ENCODE results near the gene IFRD1. TPM values are rescaled to one million over a fixed set of nuclear protein-coding genes. Genes with fewer than 3 reads are reported as not detected.

The IFRD1 gene
- polyA plus RNA-seq, 1 donor (not counting 4 experiments of a cell fraction or from before 2014, with no cell fraction given) = 38.3 TPM

DNA sequence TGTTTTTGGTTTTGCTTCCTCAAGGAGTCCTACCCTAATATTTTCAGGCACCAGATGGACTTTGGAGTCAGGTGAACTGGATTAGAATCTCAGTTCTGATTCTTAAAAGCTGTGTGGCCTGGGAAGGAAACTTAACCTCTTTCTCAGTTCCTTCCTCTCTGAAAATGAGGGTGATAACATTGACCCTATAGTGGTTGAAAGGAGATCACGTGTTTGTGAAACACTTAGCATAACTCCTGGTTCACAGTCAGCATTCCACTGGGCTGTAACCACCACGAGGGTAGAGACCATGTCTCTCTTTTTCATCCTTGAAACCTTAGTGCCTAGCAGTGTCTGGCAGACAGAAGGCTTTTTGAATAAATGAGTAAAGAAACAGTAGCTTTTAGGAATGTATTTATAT is 47.2 kb downstream of the IFRD1 start:
- H2AFZ ChIP-seq (ENCODE audit: control insufficient read depth, low read length) = no peak overlapping the region
- no peak for FAIRE-seq
- DNase-seq (ENCODE audit: low read depth, low spot score) = no peak

DNA sequence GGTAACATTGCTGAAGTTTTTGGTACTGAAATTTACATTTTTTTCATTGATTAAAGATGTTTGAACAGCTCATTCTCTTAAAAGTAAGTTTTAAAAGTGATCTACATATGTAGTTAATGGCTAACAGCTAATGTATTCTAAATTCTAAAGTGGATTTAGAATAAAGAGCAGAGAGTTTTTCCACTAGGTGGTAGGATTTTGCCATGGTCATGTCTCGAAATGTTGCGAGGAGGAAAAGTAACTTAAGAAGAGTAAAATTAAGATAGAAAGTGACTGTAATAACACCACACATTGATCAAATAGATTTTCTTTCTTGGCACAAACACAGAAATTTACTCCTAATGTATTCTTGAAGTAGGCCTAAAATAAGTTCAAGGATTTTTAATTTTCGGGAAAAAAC is 50.4 kb downstream of the IFRD1 start:
- H4K20me1 ChIP-seq (ENCODE audit: control insufficient read depth, extremely low read depth, insufficient read depth, low read length) = no peaks in the 10 kb centered on the region
- H3K79me2 ChIP-seq (ENCODE audit: control insufficient read depth, insufficient read depth, low read length) = no peaks in the 10 kb centered on the region
- no peaks in the 10 kb centered on the region for H3K36me3 ChIP-seq (ENCODE audit: control insufficient read depth in 2 of 2, extremely low read depth in 1 of 2, insufficient read depth in 2 of 2, low read length in 2 of 2)
- dilution Hi-C loops (cut with MboI; ENCODE audit: extremely low pct_ligation_motif_present, low sequenced_read_pairs) = no loop called here
- no peak overlapping the region for H3K27ac ChIP-seq (ENCODE audit: control insufficient read depth, insufficient read depth, low read length)
- no peak for DNase-seq (ENCODE audit: low read depth, low spot score)
- H3K9me3 ChIP-seq (ENCODE audit: control insufficient read depth, low read depth, low read length) = no peaks in the 10 kb centered on the region
- no peak for FAIRE-seq
- no peak overlapping the region for H2AFZ ChIP-seq (ENCODE audit: control insufficient read depth, low read length)
- TF ChIP-seq EZH2 (IDR thresholded peaks at IDR 0.05; ENCODE audit: low read length) = no peak
- TF ChIP-seq, protein P1, sequence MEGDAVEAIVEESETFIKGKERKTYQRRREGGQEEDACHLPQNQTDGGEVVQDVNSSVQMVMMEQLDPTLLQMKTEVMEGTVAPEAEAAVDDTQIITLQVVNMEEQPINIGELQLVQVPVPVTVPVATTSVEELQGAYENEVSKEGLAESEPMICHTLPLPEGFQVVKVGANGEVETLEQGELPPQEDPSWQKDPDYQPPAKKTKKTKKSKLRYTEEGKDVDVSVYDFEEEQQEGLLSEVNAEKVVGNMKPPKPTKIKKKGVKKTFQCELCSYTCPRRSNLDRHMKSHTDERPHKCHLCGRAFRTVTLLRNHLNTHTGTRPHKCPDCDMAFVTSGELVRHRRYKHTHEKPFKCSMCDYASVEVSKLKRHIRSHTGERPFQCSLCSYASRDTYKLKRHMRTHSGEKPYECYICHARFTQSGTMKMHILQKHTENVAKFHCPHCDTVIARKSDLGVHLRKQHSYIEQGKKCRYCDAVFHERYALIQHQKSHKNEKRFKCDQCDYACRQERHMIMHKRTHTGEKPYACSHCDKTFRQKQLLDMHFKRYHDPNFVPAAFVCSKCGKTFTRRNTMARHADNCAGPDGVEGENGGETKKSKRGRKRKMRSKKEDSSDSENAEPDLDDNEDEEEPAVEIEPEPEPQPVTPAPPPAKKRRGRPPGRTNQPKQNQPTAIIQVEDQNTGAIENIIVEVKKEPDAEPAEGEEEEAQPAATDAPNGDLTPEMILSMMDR (optimal IDR thresholded peaks at IDR 0.05 in 1 of 3, IDR thresholded peaks at IDR 0.05 in 1 of 3, conservative IDR thresholded peaks at IDR 0.05 in 1 of 3; ENCODE audit: extremely low read depth in 1 of 3, insufficient read depth in 2 of 3, low read length in 3 of 3) = no peak
- no peak overlapping the region for H3K4me2 ChIP-seq (ENCODE audit: control insufficient read depth, extremely low read depth, insufficient read depth, low read depth, low read length)
- H3K4me1 ChIP-seq (ENCODE audit: control insufficient read depth, extremely low read depth, insufficient read depth, low read length) = peaks cover 3% of the 10 kb centered on the region
- no peak overlapping the region for H3K9ac ChIP-seq (ENCODE audit: control insufficient read depth, extremely low read depth, insufficient read depth, low read length)
- H3K9me1 ChIP-seq (ENCODE audit: control insufficient read depth, extremely low read depth, insufficient read depth, low read length) = no peaks in the 10 kb centered on the region
- H3K27me3 ChIP-seq (ENCODE audit: control insufficient read depth, extremely low read depth, insufficient read depth, low read length) = no peaks in the 10 kb centered on the region
- no peak overlapping the region for H3K4me3 ChIP-seq (ENCODE audit: control insufficient read depth in 2 of 3, extremely low read depth in 1 of 3, insufficient read depth in 2 of 3, low read depth in 1 of 3, low read length in 3 of 3)

More for the DNA sequence above, 47.2 kb downstream of the IFRD1 start:
- Histone ChIP-seq H3K27ac (ENCODE audit: control insufficient read depth, insufficient read depth, low read length) (no peak overlapping the region), H3K9me3 (ENCODE audit: control insufficient read depth, low read depth, low read length) (no peaks in the 10 kb centered on the region), H3K9me1 (ENCODE audit: control insufficient read depth, extremely low read depth, insufficient read depth, low read length) (no peaks in the 10 kb centered on the region), H3K4me2 (ENCODE audit: control insufficient read depth, extremely low read depth, insufficient read depth, low read depth, low read length) (no peak overlapping the region), H3K27me3 (ENCODE audit: control insufficient read depth, extremely low read depth, insufficient read depth, low read length) (no peaks in the 10 kb centered on the region), H3K36me3 (ENCODE audit: control insufficient read depth in 2 of 2, extremely low read depth in 1 of 2, insufficient read depth in 2 of 2, low read length in 2 of 2) (no peaks in the 10 kb centered on the region), H3K4me1 (ENCODE audit: control insufficient read depth, extremely low read depth, insufficient read depth, low read length) (peaks cover 5% of the 10 kb centered on the region), H4K20me1 (ENCODE audit: control insufficient read depth, extremely low read depth, insufficient read depth, low read length) (no peaks in the 10 kb centered on the region), H3K9ac (ENCODE audit: control insufficient read depth, extremely low read depth, insufficient read depth, low read length) (no peak overlapping the region), H3K79me2 (ENCODE audit: control insufficient read depth, insufficient read depth, low read length) (no peaks in the 10 kb centered on the region), H3K4me3 (ENCODE audit: control insufficient read depth in 2 of 3, extremely low read depth in 1 of 3, insufficient read depth in 2 of 3, low read depth in 1 of 3, low read length in 3 of 3) (no peak overlapping the region)
- dilution Hi-C loops (cut with MboI; ENCODE audit: extremely low pct_ligation_motif_present, low sequenced_read_pairs) = no loop called here
- no peak for TF ChIP-seq EZH2 (IDR thresholded peaks at IDR 0.05; ENCODE audit: low read length)
- TF ChIP-seq, protein P1 (optimal IDR thresholded peaks at IDR 0.05 in 1 of 3, IDR thresholded peaks at IDR 0.05 in 1 of 3, conservative IDR thresholded peaks at IDR 0.05 in 1 of 3; ENCODE audit: extremely low read depth in 1 of 3, insufficient read depth in 2 of 3, low read length in 3 of 3) = no peak
